Stimulated activated CD4-positive, alpha-beta T cell treated with anti-CD3 and anti-CD28 coated beads, Interleukin-2, amount 100 ng/mL, for 24 hours (primary cell): Measurements from ENCODE around the gene SYNDIG1L.
"Not testable (repeated sequence)": the region's sequence is repeated elsewhere in the genome, so short reads cannot be mapped to it uniquely, and the experiment has no call there.

ENCODE experiments used
- DNase-seq, 2 donors: peaks; one replicate each; pipeline ENCODE4 v3.0.0-alpha.2; 2020

Gene SYNDIG1L

DNA sequence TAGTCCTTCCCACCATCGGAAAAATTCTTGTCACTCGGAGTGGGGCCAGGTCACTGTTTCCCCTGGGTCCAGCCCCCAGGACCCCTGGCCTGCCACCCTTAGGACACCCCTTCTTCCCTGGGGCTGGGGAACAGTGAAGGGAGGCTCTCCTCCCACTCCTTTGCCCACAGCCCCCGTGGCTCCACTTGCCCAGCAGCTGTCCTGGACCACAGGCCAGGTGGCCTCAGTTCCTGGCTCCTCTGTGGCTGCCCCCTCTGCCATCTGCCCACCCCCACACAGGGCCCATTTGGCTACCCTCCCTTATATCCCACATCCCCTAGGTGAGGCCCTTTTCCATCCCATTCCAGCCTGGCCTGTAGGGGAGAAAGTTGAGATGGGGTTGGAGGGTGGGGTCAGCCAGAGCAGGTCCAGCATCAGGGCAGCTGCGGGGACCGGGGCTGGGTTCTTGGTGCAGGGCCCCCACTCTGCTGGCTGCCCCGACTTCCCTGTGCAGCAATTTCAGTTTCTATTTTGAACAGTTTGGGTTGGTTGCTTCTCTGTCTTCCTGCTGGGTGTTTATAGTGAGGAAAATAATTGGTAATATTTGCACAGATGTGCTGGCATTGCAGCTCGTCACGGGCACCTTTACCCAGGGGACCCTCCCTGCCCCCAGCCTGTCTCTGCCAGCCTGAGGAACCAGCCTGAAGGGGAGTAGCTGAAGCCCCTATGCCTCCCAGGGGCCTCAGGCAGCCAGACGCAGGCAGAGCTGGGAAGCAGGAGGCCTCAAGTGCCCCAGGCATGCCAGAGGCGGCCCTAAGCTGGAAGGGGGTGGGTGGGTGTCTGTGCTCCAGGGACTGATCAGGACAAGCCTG is 23.4 kb downstream of the SYNDIG1L start:
- DNase-seq = no peak

DNA sequence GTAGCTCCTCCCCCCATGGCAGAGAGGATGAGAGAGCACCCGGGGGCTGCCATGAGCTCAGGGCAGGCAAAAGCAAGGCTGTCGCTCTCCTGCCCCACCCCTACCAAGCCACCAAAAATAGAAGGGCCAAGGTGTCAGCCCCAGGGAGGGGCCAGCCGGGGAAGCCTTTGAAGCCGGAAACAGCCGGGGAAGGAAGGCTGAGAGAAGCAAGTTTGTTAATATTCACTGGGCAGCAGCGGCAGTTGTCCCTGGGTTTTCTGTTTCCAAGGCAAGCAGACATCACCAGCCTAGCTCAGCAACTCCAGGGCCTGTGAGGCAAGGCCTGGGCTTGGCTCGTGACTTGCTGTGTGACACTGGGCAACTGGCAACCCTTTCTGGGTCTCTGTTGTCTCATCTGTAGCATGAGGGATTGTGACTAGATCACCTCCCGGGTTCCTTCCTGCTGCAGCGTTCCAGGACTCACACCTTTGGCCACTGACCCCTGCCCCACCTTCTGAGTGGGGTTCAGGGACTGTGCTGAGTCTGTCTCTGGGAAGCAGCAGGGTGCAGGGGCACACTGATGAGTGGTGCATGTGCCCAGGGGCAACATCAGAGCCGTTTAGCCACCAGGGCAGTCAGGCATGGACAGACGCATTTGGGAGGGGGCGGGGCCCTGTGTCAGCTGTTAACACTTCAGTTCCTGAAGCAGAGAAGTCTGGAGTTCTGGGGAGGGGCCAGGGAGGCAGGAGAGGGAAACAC is 24.3 kb downstream of the SYNDIG1L start:
- DNase-seq = peak; percentile 55 to 61

- DNase-seq = no peak
Observed at GRCh38 chr14:74400919-74401503, 25.0 kb downstream of the SYNDIG1L start.

DNA sequence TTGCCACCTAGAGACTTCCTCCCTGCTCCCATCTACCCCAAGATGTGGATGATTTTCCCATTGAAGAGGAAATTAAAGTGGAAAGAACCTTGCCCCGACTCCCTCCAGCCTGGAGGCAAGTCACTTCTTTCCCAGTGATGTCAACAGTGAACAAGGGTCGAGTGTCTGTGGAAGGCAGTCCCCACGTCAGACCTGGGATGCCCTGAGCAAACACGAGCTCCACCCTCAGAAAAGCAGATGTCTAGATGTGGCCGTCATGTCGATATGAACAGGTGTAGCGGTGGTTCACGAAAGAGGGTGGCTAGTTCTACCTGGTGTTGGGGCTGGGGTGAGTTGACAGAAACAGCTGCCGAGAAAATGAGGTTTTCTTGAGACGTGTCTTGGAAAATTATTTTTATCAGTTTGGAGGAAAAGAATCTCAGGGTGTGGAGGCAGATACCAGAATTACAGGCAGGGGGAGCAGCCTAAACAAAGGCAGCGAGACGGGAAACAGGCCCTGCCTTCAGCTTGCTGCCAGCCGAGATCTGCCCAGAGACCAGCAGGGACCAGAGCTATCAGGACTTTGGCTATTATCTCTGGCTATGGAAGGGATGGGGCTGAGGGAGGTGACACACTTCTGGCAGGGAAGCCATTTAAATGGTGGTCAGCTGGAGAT is 25.9 kb downstream of the SYNDIG1L start:
- no peak for DNase-seq

- DNase-seq = no peak
Observed at GRCh38 chr14:74395094-74395493, 30.9 kb downstream of the SYNDIG1L start.

GRCh38 chr14:74394549-74394948 is 31.5 kb downstream of the SYNDIG1L start:
- DNase-seq = no peak

GRCh38 chr14:74392616-74393570 is 33.1 kb downstream of the SYNDIG1L start:
- DNase-seq = no peak

- DNase-seq = no peak
Observed at GRCh38 chr14:74391479-74391878, 34.5 kb downstream of the SYNDIG1L start.

DNA sequence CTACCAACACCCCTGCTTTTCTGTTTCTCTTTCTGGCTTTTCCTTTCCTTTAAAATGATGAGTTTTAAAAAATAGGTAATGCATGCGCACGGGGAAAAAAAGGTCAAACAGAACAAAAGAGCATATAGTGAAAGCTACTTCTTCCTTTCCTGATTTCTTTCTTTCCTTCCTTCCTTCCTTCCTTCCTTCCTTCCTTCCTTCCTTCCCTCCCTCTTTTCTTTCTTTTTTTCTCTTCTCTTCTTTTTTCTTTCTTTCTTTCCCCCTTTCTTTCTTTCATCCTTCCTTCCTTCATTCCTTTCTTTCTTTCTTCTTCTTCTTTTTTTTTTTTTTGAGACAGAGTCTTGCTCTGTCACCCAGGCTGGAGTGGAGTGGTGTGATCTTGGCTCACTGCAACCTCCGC is 35.5 kb downstream of the SYNDIG1L start:
- not testable (repeated sequence) for DNase-seq

DNA sequence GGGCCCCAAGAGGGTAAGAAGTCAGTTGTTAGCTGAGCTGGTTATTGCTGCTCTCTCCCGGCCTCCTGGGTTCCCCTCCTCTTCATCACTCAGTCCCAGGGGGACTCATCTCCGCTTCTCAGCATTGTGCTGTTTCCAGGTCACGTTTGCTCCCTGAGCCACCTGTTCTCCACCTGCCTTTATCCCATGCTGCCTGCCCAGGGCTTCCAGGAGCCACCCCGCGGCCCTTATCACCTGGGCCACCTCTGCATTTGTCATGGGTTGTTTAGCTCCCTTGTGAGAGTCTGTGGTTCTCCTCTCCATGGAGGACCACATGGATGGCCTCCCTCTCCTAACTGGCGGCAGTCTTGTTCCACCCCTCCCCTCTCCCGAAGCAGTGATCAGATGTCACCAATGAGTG is 36.0 kb downstream of the SYNDIG1L start:
- no peak for DNase-seq

DNA sequence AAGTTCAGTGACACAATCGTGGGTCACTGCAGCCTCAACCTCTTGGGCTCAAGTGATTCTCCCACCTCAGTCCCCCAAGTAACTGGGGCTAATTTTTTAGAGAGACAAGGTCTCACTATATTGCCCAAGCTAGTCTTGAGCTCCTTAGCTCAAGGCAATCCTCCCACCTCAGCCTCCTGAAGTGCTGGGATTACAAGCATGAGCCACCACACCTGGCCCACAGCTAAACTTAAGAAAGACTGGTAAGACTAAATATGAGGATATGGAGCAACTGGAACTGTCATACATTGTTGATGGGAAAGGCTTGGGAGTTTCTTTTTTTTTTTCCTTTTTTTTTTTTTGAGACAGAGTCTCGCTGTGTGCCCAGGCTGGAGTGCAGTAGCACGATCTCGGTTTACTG is 43.8 kb downstream of the SYNDIG1L start:
- DNase-seq = no peak

DNA sequence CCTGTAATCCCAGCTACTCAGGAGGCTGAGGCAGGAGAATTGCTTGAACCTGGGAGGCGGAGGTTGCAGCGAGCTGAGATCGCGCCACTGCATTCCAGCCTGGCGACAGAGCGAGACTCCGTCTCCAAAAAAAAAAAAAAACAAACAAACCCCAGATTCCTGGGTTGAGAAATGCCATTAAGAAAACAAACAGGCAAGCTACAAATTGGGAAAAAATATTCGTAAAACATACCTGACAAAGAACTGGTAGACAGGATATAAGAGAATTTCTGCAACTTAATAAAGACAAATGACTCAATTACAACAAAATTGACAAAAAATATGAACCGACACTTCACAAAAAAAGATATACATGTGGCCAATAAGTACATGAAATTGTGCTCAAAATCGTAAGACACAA is 44.4 kb downstream of the SYNDIG1L start:
- not testable (repeated sequence) for DNase-seq

DNA sequence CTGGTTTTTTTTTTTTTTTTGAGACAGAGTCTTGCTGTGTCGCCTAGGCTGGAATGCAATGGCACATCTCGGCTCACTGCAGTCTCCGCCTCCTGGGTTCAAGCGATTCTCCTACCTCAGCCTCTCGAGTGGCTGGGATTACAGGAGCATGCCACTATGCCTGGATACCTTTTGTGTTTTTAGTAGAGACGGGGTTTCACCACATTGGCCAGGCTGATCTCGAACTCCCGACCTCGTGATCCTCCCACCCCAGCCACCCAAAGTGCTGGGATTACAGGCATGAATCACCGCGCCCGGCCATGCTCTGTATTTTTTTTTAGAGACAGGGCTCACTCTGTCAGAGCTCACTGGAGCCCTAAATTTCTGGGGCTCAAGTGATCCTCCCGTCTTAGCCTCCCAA is 45.2 kb downstream of the SYNDIG1L start:
- DNase-seq = no peak

- DNase-seq = no peak
Observed at GRCh38 chr14:74380172-74380571, 45.8 kb downstream of the SYNDIG1L start.

GRCh38 chr14:74377976-74378690 is 47.9 kb downstream of the SYNDIG1L start:
- no peak for DNase-seq

DNA sequence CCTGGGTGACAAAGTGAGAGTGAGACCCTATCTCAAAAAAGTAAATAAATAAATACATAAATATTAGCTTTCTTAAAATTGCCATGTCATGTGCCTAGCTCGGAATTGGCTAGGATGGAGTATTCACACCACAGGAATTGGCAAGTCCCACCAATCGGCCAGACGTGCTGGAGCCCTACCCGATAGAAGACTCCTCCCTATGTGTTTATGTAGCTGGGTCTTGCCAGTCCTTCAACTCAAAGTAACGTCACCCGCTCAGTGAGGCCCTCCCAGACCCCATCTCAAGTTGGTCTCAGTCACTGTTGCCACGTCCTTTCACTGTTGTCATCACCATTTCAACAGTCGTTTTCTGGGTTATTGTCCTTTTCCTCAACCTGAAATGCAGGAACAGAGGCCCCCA is 57.6 kb downstream of the SYNDIG1L start:
- no peak for DNase-seq

- no peak for DNase-seq
Observed at GRCh38 chr14:74368026-74368425, 58.0 kb downstream of the SYNDIG1L start.

DNA sequence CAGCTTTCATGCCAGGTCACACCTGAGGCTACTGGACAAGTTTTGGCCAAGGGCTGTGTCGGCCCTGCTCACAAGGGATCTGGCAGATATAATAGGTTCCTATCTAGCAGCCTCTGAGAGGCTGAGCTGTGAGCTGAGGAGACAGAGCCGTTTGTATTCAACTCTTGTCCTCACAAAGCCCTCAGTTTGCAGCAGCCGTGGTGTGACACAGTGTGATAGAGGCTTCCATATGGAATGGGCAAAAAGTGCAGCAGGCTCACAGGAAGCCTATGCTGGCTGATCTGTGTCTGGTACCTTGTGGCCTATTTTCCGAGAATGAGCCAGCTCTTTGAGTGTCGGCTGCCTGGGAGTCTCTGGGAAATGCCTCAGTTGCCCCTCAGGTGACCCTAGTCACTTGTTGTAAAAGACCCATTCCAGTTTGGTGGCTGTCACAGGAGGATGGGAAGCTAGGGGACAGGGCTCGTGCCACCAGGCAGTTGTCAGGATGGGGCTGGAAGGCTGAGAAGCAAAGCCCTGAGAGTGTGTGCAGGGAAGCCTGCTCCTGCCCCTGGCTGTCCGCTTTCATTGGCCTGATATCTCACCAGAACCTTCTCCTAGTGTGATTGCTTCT is 61.6 kb downstream of the SYNDIG1L start:
- no peak for DNase-seq

- DNase-seq = peak; percentile 72 to 76
Observed at GRCh38 chr14:74362361-74362915, 63.6 kb downstream of the SYNDIG1L start.

DNA sequence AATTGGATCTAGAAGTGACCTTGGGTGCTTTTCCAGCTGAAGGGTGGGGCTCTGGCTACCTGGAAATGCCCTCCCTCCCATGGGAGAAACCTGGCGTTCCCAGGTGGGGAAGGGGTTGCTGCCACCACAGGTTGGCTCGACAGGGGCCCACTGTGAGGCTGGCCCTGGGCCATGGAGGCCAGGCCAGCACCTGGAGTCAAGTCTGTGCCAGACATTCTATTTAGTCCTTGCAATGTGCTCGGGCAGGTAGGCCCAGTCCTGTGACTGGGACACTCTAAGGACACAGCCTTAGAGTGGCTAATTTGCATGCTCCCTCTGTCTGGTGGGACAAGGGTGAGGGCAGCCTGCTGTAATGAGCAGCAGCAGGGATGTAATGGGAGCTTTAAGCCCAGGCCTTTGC is 65.8 kb downstream of the SYNDIG1L start:
- no peak for DNase-seq
